Astrocyte (in vitro differentiated cells and primary cell): Measurements from ENCODE around the gene SFTPB. TPM values are rescaled to one million over a fixed set of nuclear protein-coding genes. Genes with fewer than 3 reads are reported as not detected.

Experiments
- DNase-seq: peaks from one replicate; pipeline ENCODE4 v3.0.0-alpha.2; 2010; ENCODE audit warnings: low read depth
- FAIRE-seq: peaks from 2 replicates; lab custom pipeline; 2011; peaks lifted over from hg19 to GRCh38; lab: Jason Lieb, UNC
- H2AFZ ChIP-seq: 2 replicates; pipeline ENCODE4 v1.6.0; 2012; ENCODE audit warnings: low read depth, low read length, inconsistent platforms
- H3K27ac ChIP-seq: 2 replicates; pipeline ENCODE4 v1.5.1; 2011; ENCODE audit warnings: low read depth, low read length, inconsistent platforms
- H3K27me3 ChIP-seq: 2 replicates; pipeline ENCODE4 v1.6.0; 2011; ENCODE audit warnings: low read length, inconsistent platforms; ENCODE audit not compliant: insufficient read depth
- H3K36me3 ChIP-seq: 2 replicates; pipeline ENCODE4 v1.5.1; 2011; ENCODE audit warnings: low read length, inconsistent platforms; ENCODE audit not compliant: insufficient read depth
- H3K4me1 ChIP-seq: 2 replicates; pipeline ENCODE4 v1.5.1; 2011; ENCODE audit warnings: low read length, inconsistent platforms; ENCODE audit not compliant: insufficient read depth
- H3K4me2 ChIP-seq: 2 replicates; pipeline ENCODE4 v1.6.0; 2012; ENCODE audit warnings: low read length, inconsistent platforms
- H3K4me3 ChIP-seq: 2 replicates; pipeline ENCODE4 v1.5.1; 2011; ENCODE audit warnings: low read depth, mild to moderate bottlenecking, low read length, inconsistent platforms; ENCODE audit not compliant: insufficient read depth
- H3K79me2 ChIP-seq: 2 replicates; pipeline ENCODE4 v1.6.0; 2012; ENCODE audit warnings: mild to moderate bottlenecking, low read length, inconsistent platforms; ENCODE audit not compliant: insufficient read depth
- H3K9ac ChIP-seq: 2 replicates; pipeline ENCODE4 v1.6.0; 2012; ENCODE audit warnings: mild to moderate bottlenecking, low read length, inconsistent platforms
- H3K9me3 ChIP-seq: 2 replicates; pipeline ENCODE4 v1.5.1; 2012; ENCODE audit warnings: low read depth, mild to moderate bottlenecking, low read length, inconsistent platforms; ENCODE audit not compliant: insufficient read depth
- H4K20me1 ChIP-seq: 2 replicates; pipeline ENCODE4 v1.6.0; 2012; ENCODE audit warnings: low read length, inconsistent platforms; ENCODE audit not compliant: insufficient read depth
- H3K27ac Mint-ChIP-seq: one replicate; pipeline ENCODE4 v1.8.0; 2021; ENCODE audit warnings: mild to moderate bottlenecking, mixed read lengths; ENCODE audit not compliant: unreplicated experiment
- H3K27me3 Mint-ChIP-seq: one replicate; pipeline ENCODE4 v1.8.0; 2021; ENCODE audit warnings: low read depth, mixed read lengths; ENCODE audit not compliant: unreplicated experiment
- H3K36me3 Mint-ChIP-seq: one replicate; pipeline ENCODE4 v1.8.0; 2021; ENCODE audit warnings: low read depth, mixed read lengths; ENCODE audit not compliant: unreplicated experiment
- H3K4me1 Mint-ChIP-seq: one replicate; pipeline ENCODE4 v1.8.0; 2021; ENCODE audit warnings: low read depth, mixed read lengths; ENCODE audit not compliant: unreplicated experiment
- H3K4me3 Mint-ChIP-seq: one replicate; pipeline ENCODE4 v1.8.0; 2021; ENCODE audit warnings: mild to moderate bottlenecking, moderate library complexity, mixed read lengths; ENCODE audit not compliant: unreplicated experiment
- H3K9me3 Mint-ChIP-seq: one replicate; pipeline ENCODE4 v1.8.0; 2021; ENCODE audit warnings: mild to moderate bottlenecking, mixed read lengths; ENCODE audit not compliant: unreplicated experiment
- EZH2 ChIP-seq: IDR thresholded peaks from 2 replicates; pipeline ENCODE4 v1.6.1; 2012; ENCODE audit warnings: mild to moderate bottlenecking, low read length, inconsistent platforms; ENCODE audit not compliant: insufficient read depth
- total RNA-seq: library from RNA; stranded (reverse); gene quantifications from 2 replicates; pipeline ENCODE4 v1.2.1, GENCODE V29; 2021
- TF ChIP-seq, protein P1 (sequence below): IDR thresholded peaks from 2 replicates; pipeline ENCODE4 v1.5.1; 2011; ENCODE audit warnings: low read depth, mild to moderate bottlenecking, inconsistent platforms, low read length, moderate library complexity; ENCODE audit not compliant: insufficient read depth

SFTPB gene
- total RNA-seq, 1 donor from 2014 or later = not detected

GRCh38 chr2:85690932-85691331 is 22.9 kb upstream of the SFTPB start:
- Histone ChIP-seq H3K27ac (no peak overlapping the region), H3K27me3 (peaks cover 4% of the 10 kb centered on the region), H3K9ac (no peak overlapping the region), H3K4me1 (no peaks in the 10 kb centered on the region), H4K20me1 (no peaks in the 10 kb centered on the region), H3K36me3 (no peaks in the 10 kb centered on the region), H3K79me2 (no peaks in the 10 kb centered on the region), H3K4me2 (no peak overlapping the region), H2AFZ (no peak overlapping the region), H3K4me3 (no peak overlapping the region), H3K9me3 (no peaks in the 10 kb centered on the region)
- DNase-seq (no peak), FAIRE-seq (no peak)
- no peaks in the 10 kb centered on the region for H3K9me3 Mint-ChIP-seq
- no peaks in the 10 kb centered on the region for H3K36me3 Mint-ChIP-seq
- no peak overlapping the region for H3K4me3 Mint-ChIP-seq
- H3K4me1 Mint-ChIP-seq = peaks cover 15% of the 10 kb centered on the region
- H3K27me3 Mint-ChIP-seq = peaks cover 26% of the 10 kb centered on the region
- no peak overlapping the region for H3K27ac Mint-ChIP-seq
- TF ChIP-seq, protein P1, sequence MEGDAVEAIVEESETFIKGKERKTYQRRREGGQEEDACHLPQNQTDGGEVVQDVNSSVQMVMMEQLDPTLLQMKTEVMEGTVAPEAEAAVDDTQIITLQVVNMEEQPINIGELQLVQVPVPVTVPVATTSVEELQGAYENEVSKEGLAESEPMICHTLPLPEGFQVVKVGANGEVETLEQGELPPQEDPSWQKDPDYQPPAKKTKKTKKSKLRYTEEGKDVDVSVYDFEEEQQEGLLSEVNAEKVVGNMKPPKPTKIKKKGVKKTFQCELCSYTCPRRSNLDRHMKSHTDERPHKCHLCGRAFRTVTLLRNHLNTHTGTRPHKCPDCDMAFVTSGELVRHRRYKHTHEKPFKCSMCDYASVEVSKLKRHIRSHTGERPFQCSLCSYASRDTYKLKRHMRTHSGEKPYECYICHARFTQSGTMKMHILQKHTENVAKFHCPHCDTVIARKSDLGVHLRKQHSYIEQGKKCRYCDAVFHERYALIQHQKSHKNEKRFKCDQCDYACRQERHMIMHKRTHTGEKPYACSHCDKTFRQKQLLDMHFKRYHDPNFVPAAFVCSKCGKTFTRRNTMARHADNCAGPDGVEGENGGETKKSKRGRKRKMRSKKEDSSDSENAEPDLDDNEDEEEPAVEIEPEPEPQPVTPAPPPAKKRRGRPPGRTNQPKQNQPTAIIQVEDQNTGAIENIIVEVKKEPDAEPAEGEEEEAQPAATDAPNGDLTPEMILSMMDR = no peak
- no peak for TF ChIP-seq EZH2

- Mint-ChIP-seq H3K4me3 (no peak overlapping the region), H3K9me3 (no peaks in the 10 kb centered on the region), H3K27me3 (peaks cover 17% of the 10 kb centered on the region), H3K27ac (no peak overlapping the region), H3K36me3 (no peaks in the 10 kb centered on the region), H3K4me1 (peaks cover 9% of the 10 kb centered on the region)
- no peak for FAIRE-seq
- no peak overlapping the region for H3K4me3 ChIP-seq
- H2AFZ ChIP-seq = no peak overlapping the region
- no peak overlapping the region for H3K9ac ChIP-seq
- H3K4me1 ChIP-seq = no peaks in the 10 kb centered on the region
- no peaks in the 10 kb centered on the region for H3K9me3 ChIP-seq
- no peaks in the 10 kb centered on the region for H4K20me1 ChIP-seq
- DNase-seq = no peak
- no peaks in the 10 kb centered on the region for H3K36me3 ChIP-seq
- H3K27me3 ChIP-seq = no peaks in the 10 kb centered on the region
- TF ChIP-seq, protein P1 = no peak
- TF ChIP-seq EZH2 = no peak
- H3K27ac ChIP-seq = no peak overlapping the region
- H3K79me2 ChIP-seq = no peaks in the 10 kb centered on the region
- no peak overlapping the region for H3K4me2 ChIP-seq
These were observed 16.8 kb upstream of the SFTPB start for GRCh38 chr2:85684806-85685205.

DNA sequence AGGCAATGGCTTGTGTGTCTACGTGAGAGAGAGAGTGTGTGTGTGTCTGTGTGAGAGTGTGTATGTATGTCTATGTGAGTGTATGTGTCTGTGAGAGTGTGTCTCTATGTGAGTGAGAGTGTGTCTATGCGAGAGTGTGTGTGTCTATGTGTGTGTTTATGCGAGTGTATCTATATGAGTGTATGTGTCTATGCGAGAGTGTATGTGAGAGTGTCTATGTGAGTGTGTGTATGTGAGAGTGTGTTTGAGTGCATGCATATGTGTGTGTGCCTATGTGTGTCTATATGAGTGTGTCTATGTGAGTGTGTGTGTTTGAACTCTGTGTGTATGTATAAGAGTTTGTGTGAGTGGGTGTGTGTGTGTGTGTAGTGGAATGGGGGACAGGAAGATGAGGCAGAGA is 16.4 kb upstream of the SFTPB start:
- TF ChIP-seq, protein P1 = no peak
- no peak for TF ChIP-seq EZH2
- Histone ChIP-seq H3K4me1 (no peaks in the 10 kb centered on the region), H3K36me3 (no peaks in the 10 kb centered on the region), H2AFZ (no peak overlapping the region), H3K79me2 (no peaks in the 10 kb centered on the region), H3K27ac (no peak overlapping the region), H3K4me3 (no peak overlapping the region), H3K4me2 (no peak overlapping the region), H3K9ac (no peak overlapping the region), H4K20me1 (no peaks in the 10 kb centered on the region), H3K9me3 (no peaks in the 10 kb centered on the region), H3K27me3 (no peaks in the 10 kb centered on the region)
- DNase-seq = no peak
- H3K27me3 Mint-ChIP-seq = peaks cover 17% of the 10 kb centered on the region
- H3K27ac Mint-ChIP-seq = no peak overlapping the region
- no peaks in the 10 kb centered on the region for H3K9me3 Mint-ChIP-seq
- no peaks in the 10 kb centered on the region for H3K36me3 Mint-ChIP-seq
- peaks cover 9% of the 10 kb centered on the region for H3K4me1 Mint-ChIP-seq
- no peak overlapping the region for H3K4me3 Mint-ChIP-seq
- FAIRE-seq = no peak
